Measurements from ENCODE around the gene DCLK2.

Gene DCLK2

GRCh38 chr4:150117629-150118028 lies 39.4 kb downstream of the DCLK2 start:
- DNase-seq (ENCODE audit: low spot score), result no peak

GRCh38 chr4:150119492-150119891 lies 41.2 kb downstream of the DCLK2 start:
- no peak for DNase-seq (ENCODE audit: low spot score)

GRCh38 chr4:150123087-150123486 lies 44.8 kb downstream of the DCLK2 start:
- peak; percentile 55 for DNase-seq (ENCODE audit: low spot score)

- DNase-seq (ENCODE audit: low spot score), result no peak
These were observed 45.8 kb downstream of the DCLK2 start for GRCh38 chr4:150123796-150124677.

- DNase-seq (ENCODE audit: low spot score), result no peak
These were observed 48.1 kb downstream of the DCLK2 start for GRCh38 chr4:150126201-150126863.

GRCh38 chr4:150126864-150127203 lies 48.6 kb downstream of the DCLK2 start:
- DNase-seq (ENCODE audit: low spot score), result peak; percentile 30

- DNase-seq (ENCODE audit: low spot score), result no peak
These were observed 49.5 kb downstream of the DCLK2 start for GRCh38 chr4:150127757-150128156.

- DNase-seq (ENCODE audit: low spot score), result no peak
These were observed 52.7 kb downstream of the DCLK2 start for GRCh38 chr4:150130933-150131332.

GRCh38 chr4:150131581-150132228 lies 53.5 kb downstream of the DCLK2 start:
- no peak for DNase-seq (ENCODE audit: low spot score)

- DNase-seq (ENCODE audit: low spot score), result no peak
These were observed 55.4 kb downstream of the DCLK2 start for GRCh38 chr4:150133605-150134004.

- DNase-seq (ENCODE audit: low spot score), result no peak
These were observed 57.0 kb downstream of the DCLK2 start for GRCh38 chr4:150135134-150135772.

GRCh38 chr4:150136036-150136435 lies 57.8 kb downstream of the DCLK2 start:
- no peak for DNase-seq (ENCODE audit: low spot score)

- no peak for DNase-seq (ENCODE audit: low spot score)
These were observed 58.2 kb downstream of the DCLK2 start for GRCh38 chr4:150136481-150136880.

- DNase-seq (ENCODE audit: low spot score), result peak; percentile 48
These were observed 61.1 kb downstream of the DCLK2 start for GRCh38 chr4:150139297-150139865.

- DNase-seq (ENCODE audit: low spot score), result peak; percentile 51
These were observed 62.6 kb downstream of the DCLK2 start for GRCh38 chr4:150140774-150141400.

GRCh38 chr4:150141756-150142155 lies 63.5 kb downstream of the DCLK2 start:
- no peak for DNase-seq (ENCODE audit: low spot score)

GRCh38 chr4:150142831-150143230 lies 64.6 kb downstream of the DCLK2 start:
- DNase-seq (ENCODE audit: low spot score), result no peak

- DNase-seq (ENCODE audit: low spot score), result no peak
These were observed 67.1 kb downstream of the DCLK2 start for GRCh38 chr4:150145090-150145945.

GRCh38 chr4:150145946-150146340 lies 67.7 kb downstream of the DCLK2 start:
- DNase-seq (ENCODE audit: low spot score), result no peak

- no peak for DNase-seq (ENCODE audit: low spot score)
These were observed 71.1 kb downstream of the DCLK2 start for GRCh38 chr4:150149381-150149780.

- no peak for DNase-seq (ENCODE audit: low spot score)
These were observed 72.4 kb downstream of the DCLK2 start for GRCh38 chr4:150150629-150151062.

Measured in activated CD4-positive, alpha-beta T cell treated with anti-CD3 and anti-CD28 coated beads, Interleukin-2, Interleukin-4, amounts not matched to agents 100 ng/mL and 50 ng/mL, durations not matched to agents 16 hours and 8 hours (primary cell).